Mesenchymal stem cell (in vitro differentiated cells and primary cell): ENCODE results near the gene RELT.

Source experiments
- DNase-seq: peaks from one replicate; pipeline ENCODE4 v3.0.0-alpha.2; 2013
- H2AFZ ChIP-seq: one replicate; pipeline ENCODE4 v1.6.1; 2013; ENCODE audit warnings: low read depth, mild to moderate bottlenecking, control low read depth, inconsistent platforms, low read length, moderate library complexity
- H2AK5ac ChIP-seq: 2 replicates; pipeline ENCODE4 v1.6.1; 2013; ENCODE audit warnings: low read length, moderate library complexity, mild to moderate bottlenecking, inconsistent platforms; ENCODE audit not compliant: severe bottlenecking
- H2BK120ac ChIP-seq: one replicate; pipeline ENCODE4 v1.6.1; 2013; ENCODE audit warnings: low read depth, mild to moderate bottlenecking, inconsistent platforms, low read length, moderate library complexity
- H2BK12ac ChIP-seq, 2 experiments: one replicate each; pipeline ENCODE4 v1.6.1; 2013; ENCODE audit warnings: inconsistent platforms in 2 of 2, low read length in 2 of 2, mild to moderate bottlenecking in 2 of 2, moderate library complexity in 2 of 2, control low read depth in 1 of 2
- H2BK15ac ChIP-seq: one replicate; pipeline ENCODE4 v1.6.1; 2013; ENCODE audit warnings: mild to moderate bottlenecking, low read depth, inconsistent platforms; ENCODE audit not compliant: poor library complexity, severe bottlenecking
- H2BK5ac ChIP-seq: 2 replicates; pipeline ENCODE4 v1.6.1; 2013; ENCODE audit warnings: low read depth, mild to moderate bottlenecking, low read length, control low read depth, inconsistent platforms; ENCODE audit not compliant: poor library complexity, severe bottlenecking
- H3K14ac ChIP-seq, 2 experiments: one replicate each; pipeline ENCODE4 v1.6.1; 2013; ENCODE audit warnings: inconsistent platforms in 2 of 2, low read length in 2 of 2, control low read depth in 1 of 2, mild to moderate bottlenecking in 1 of 2, moderate library complexity in 1 of 2
- H3K18ac ChIP-seq, 2 experiments: one replicate each; pipeline ENCODE4 v1.6.1; 2013; ENCODE audit warnings: inconsistent platforms in 2 of 2, low read length in 2 of 2, control low read depth in 1 of 2, low read depth in 1 of 2, mild to moderate bottlenecking in 1 of 2
- H3K23ac ChIP-seq, 2 experiments: one replicate each; pipeline ENCODE4 v1.6.1; 2013; ENCODE audit warnings: inconsistent platforms in 2 of 2, low read length in 2 of 2, mild to moderate bottlenecking in 2 of 2, moderate library complexity in 2 of 2, control low read depth in 1 of 2
- H3K27ac ChIP-seq: 2 replicates; pipeline ENCODE4 v1.5.1; 2013; ENCODE audit warnings: mild to moderate bottlenecking, moderate library complexity, low read length, control low read depth, inconsistent platforms; ENCODE audit not compliant: poor library complexity, severe bottlenecking
- H3K27me3 ChIP-seq, 2 experiments: 2 replicates each; pipeline versions ENCODE4 v1.6.1 to v1.7.0; 2013; ENCODE audit warnings: low read length in 2 of 2, mild to moderate bottlenecking in 2 of 2, moderate library complexity in 2 of 2, control low read depth in 1 of 2, inconsistent platforms in 1 of 2; ENCODE audit not compliant: control insufficient read depth in 1 of 2, insufficient read depth in 1 of 2
- H3K36me3 ChIP-seq, 2 experiments: 2 replicates each; pipeline versions ENCODE4 v1.6.1 to v1.7.0; 2013; ENCODE audit warnings: low read length in 2 of 2, control low read depth in 1 of 2, inconsistent platforms in 1 of 2, low read depth in 1 of 2, mild to moderate bottlenecking in 1 of 2; ENCODE audit not compliant: insufficient read depth in 2 of 2, control insufficient read depth in 1 of 2
- H3K4ac ChIP-seq, 2 experiments: one replicate each; pipeline ENCODE4 v1.6.1; 2013; ENCODE audit warnings: inconsistent platforms in 2 of 2, low read length in 2 of 2, mild to moderate bottlenecking in 2 of 2, moderate library complexity in 2 of 2, control low read depth in 1 of 2, low read depth in 1 of 2
- H3K4me1 ChIP-seq: 2 replicates; pipeline ENCODE4 v1.6.1; 2013; ENCODE audit warnings: low read depth, low read length, control low read depth; ENCODE audit not compliant: control insufficient read depth, insufficient read depth
- H3K4me2 ChIP-seq: 2 replicates; pipeline ENCODE4 v1.6.1; 2013; ENCODE audit warnings: low read length, mild to moderate bottlenecking, inconsistent platforms; ENCODE audit not compliant: poor library complexity, severe bottlenecking
- H3K4me3 ChIP-seq, 2 experiments: 2 replicates each; pipeline versions ENCODE4 v1.5.1 to v1.7.0; 2013; ENCODE audit warnings: low read length in 2 of 2, mild to moderate bottlenecking in 2 of 2, control low read depth in 1 of 2, low read depth in 1 of 2; ENCODE audit not compliant: insufficient read depth in 1 of 2
- H3K79me1 ChIP-seq: replicated peaks from 2 replicates; pipeline ENCODE4 v1.6.1; 2013; ENCODE audit warnings: mild to moderate bottlenecking, control low read depth, low read length, inconsistent platforms; ENCODE audit not compliant: poor library complexity, severe bottlenecking
- H3K9ac ChIP-seq: 2 replicates; pipeline ENCODE4 v1.7.0; 2013; ENCODE audit warnings: mild to moderate bottlenecking, low read length, moderate library complexity
- H3K9me3 ChIP-seq: 2 replicates; pipeline ENCODE4 v1.7.0; 2013; ENCODE audit warnings: mild to moderate bottlenecking, low read length; ENCODE audit not compliant: control insufficient read depth
- H4K8ac ChIP-seq: one replicate; pipeline ENCODE4 v1.6.1; 2013; ENCODE audit warnings: inconsistent platforms, mild to moderate bottlenecking, low read length, moderate library complexity
- H4K91ac ChIP-seq: one replicate; pipeline ENCODE4 v1.6.1; 2013; ENCODE audit warnings: mild to moderate bottlenecking, low read length, inconsistent platforms
- WGBS: methylation state at CpG from one replicate; pipeline ENCODE4 v1.1.7; 2013; ENCODE audit warnings: mixed read lengths; 5-methylcytosine and 5-hydroxymethylcytosine counted together

RELT gene

GRCh38 chr11:73366953-73367352 lies 9.2 kb upstream of the RELT start:
- Histone ChIP-seq H4K91ac (no peak overlapping the region), H2AK5ac (no peak overlapping the region)
- 86% methylated on average over 6 of the region's 6 CpGs for WGBS

GRCh38 chr11:73367482-73368024 lies 8.6 kb upstream of the RELT start:
- no peak overlapping the region for H2BK120ac ChIP-seq
- H3K36me3 ChIP-seq = peaks cover 65 to 66% of the 10 kb centered on the region in 2 experiments
- no peaks in the 10 kb centered on the region for H3K27me3 ChIP-seq
- no peak overlapping the region for H3K18ac ChIP-seq
- no peak overlapping the region for H3K27ac ChIP-seq
- H4K91ac ChIP-seq = no peak overlapping the region
- no peak overlapping the region for H4K8ac ChIP-seq
- peaks cover 2% of the 10 kb centered on the region for H3K79me1 ChIP-seq
- no peak for DNase-seq
- H3K23ac ChIP-seq = no peak overlapping the region
- H2BK5ac ChIP-seq = no peak overlapping the region
- H3K4me1 ChIP-seq = peaks cover 8% of the 10 kb centered on the region
- WGBS = 91% methylated on average over 18 of the region's 20 CpGs
- no peaks in the 10 kb centered on the region for H3K9me3 ChIP-seq
- H3K14ac ChIP-seq = no peak overlapping the region
- no peak overlapping the region for H2AK5ac ChIP-seq
- H2BK15ac ChIP-seq = no peak overlapping the region
- no peak overlapping the region for H2BK12ac ChIP-seq
- H3K4me2 ChIP-seq = no peak overlapping the region
- H3K9ac ChIP-seq = no peak overlapping the region
- no peak overlapping the region for H3K4ac ChIP-seq
- H3K4me3 ChIP-seq = no peak overlapping the region
- no peak overlapping the region for H2AFZ ChIP-seq

More at GRCh38 chr11:73366953-73367352, 9.2 kb upstream of the RELT start:
- Histone ChIP-seq H3K9ac (no peak overlapping the region), H3K18ac (no peak overlapping the region), H3K4me2 (no peak overlapping the region), H3K14ac (no peak overlapping the region), H3K27ac (no peak overlapping the region), H3K79me1 (peaks cover 3% of the 10 kb centered on the region), H2AFZ (no peak overlapping the region), H3K4me3 (no peak overlapping the region), H3K36me3 (peaks cover 71% of the 10 kb centered on the region in 2 experiments), H3K9me3 (no peaks in the 10 kb centered on the region), H2BK5ac (no peak overlapping the region), H4K8ac (no peak overlapping the region), H2BK12ac (no peak overlapping the region), H3K23ac (no peak overlapping the region), H3K27me3 (no peaks in the 10 kb centered on the region), H2BK120ac (no peak overlapping the region), H3K4me1 (peaks cover 4% of the 10 kb centered on the region), H2BK15ac (no peak overlapping the region), H3K4ac (no peak overlapping the region)
- DNase-seq = no peak

- Histone ChIP-seq H3K23ac (no peak overlapping the region), H3K9me3 (no peaks in the 10 kb centered on the region), H3K4ac (no peak overlapping the region), H4K91ac (no peak overlapping the region), H2BK5ac (no peak overlapping the region), H4K8ac (no peak overlapping the region), H3K27me3 (no peaks in the 10 kb centered on the region), H2BK15ac (no peak overlapping the region), H2BK120ac (no peak overlapping the region), H3K36me3 (peaks cover 19 to 23% of the 10 kb centered on the region in 2 experiments), H3K18ac (no peak overlapping the region), H3K27ac (no peak overlapping the region), H2AK5ac (no peak overlapping the region), H3K4me3 (no peak overlapping the region), H3K9ac (no peak overlapping the region), H3K4me2 (no peak overlapping the region), H3K79me1 (peaks cover 6% of the 10 kb centered on the region), H3K4me1 (peaks cover 21% of the 10 kb centered on the region), H2BK12ac (no peak overlapping the region), H3K14ac (no peak overlapping the region), H2AFZ (no peak overlapping the region)
- DNase-seq = peak; percentile 40
- 66% methylated on average over 6 of the region's 6 CpGs for WGBS
Measured at GRCh38 chr11:73372375-73372993, 3.7 kb upstream of the RELT start.

- peak; percentile 50 for DNase-seq
- no peak overlapping the region for H2BK12ac ChIP-seq
- no peak overlapping the region for H2BK120ac ChIP-seq
- H4K91ac ChIP-seq = no peak overlapping the region
- H2BK15ac ChIP-seq = no peak overlapping the region
- no peak overlapping the region for H2AFZ ChIP-seq
- H3K36me3 ChIP-seq = peaks cover 3 to 6% of the 10 kb centered on the region in 2 experiments
- no peak overlapping the region for H3K18ac ChIP-seq
- no peak overlapping the region for H3K23ac ChIP-seq
- H3K4me3 ChIP-seq = no peak overlapping the region
- no peak overlapping the region for H4K8ac ChIP-seq
- H2BK5ac ChIP-seq = no peak overlapping the region
- no peak overlapping the region for H3K9ac ChIP-seq
- 92% methylated on average over 4 of the region's 4 CpGs for WGBS
- no peaks in the 10 kb centered on the region for H3K27me3 ChIP-seq
- H3K4me2 ChIP-seq = no peak overlapping the region
- no peak overlapping the region for H3K14ac ChIP-seq
- H3K4ac ChIP-seq = no peak overlapping the region
- H2AK5ac ChIP-seq = no peak overlapping the region
- peaks cover 20% of the 10 kb centered on the region for H3K4me1 ChIP-seq
- H3K79me1 ChIP-seq = peaks cover 15% of the 10 kb centered on the region
- H3K27ac ChIP-seq = no peak overlapping the region
- H3K9me3 ChIP-seq = no peaks in the 10 kb centered on the region
Measured at GRCh38 chr11:73374151-73374550, 2.0 kb upstream of the RELT start.
